Trophoblast cell (in vitro differentiated cells and primary cell): Measurements from ENCODE around the gene GPC3.

Experiments
- DNase-seq, 2 donors: peaks; one replicate each; pipeline ENCODE4 v3.0.0-alpha.2; 2016
- H2AFZ ChIP-seq: 2 replicates; pipeline ENCODE4 v1.6.1; 2013; ENCODE audit warnings: low read length, moderate library complexity, mild to moderate bottlenecking; ENCODE audit not compliant: insufficient read depth, poor library complexity
- H2AK5ac ChIP-seq: 2 replicates; pipeline ENCODE4 v1.6.1; 2013; ENCODE audit warnings: mild to moderate bottlenecking, low read length
- H2BK120ac ChIP-seq: 2 replicates; pipeline ENCODE4 v1.6.1; 2013; ENCODE audit warnings: low read length, mild to moderate bottlenecking, moderate library complexity; ENCODE audit not compliant: insufficient read depth, poor library complexity
- H2BK12ac ChIP-seq: 2 replicates; pipeline ENCODE4 v1.6.1; 2013; ENCODE audit warnings: mild to moderate bottlenecking, low read length, moderate library complexity
- H2BK5ac ChIP-seq: 2 replicates; pipeline ENCODE4 v1.6.1; 2013; ENCODE audit warnings: low read length, low read depth, moderate library complexity, mild to moderate bottlenecking; ENCODE audit not compliant: poor library complexity
- H3K14ac ChIP-seq: 2 replicates; pipeline ENCODE4 v1.6.1; 2013; ENCODE audit warnings: mild to moderate bottlenecking, low read length
- H3K18ac ChIP-seq: 2 replicates; pipeline ENCODE4 v1.6.1; 2013; ENCODE audit warnings: mild to moderate bottlenecking, low read length
- H3K23ac ChIP-seq: 2 replicates; pipeline ENCODE4 v1.6.1; 2013; ENCODE audit warnings: low read length
- H3K27ac ChIP-seq: 2 replicates; pipeline ENCODE4 v1.5.1; 2013; ENCODE audit warnings: low read depth, mild to moderate bottlenecking, inconsistent platforms, low read length, moderate library complexity
- H3K27me3 ChIP-seq: 2 replicates; pipeline ENCODE4 v1.6.1; 2013; ENCODE audit warnings: inconsistent platforms, mild to moderate bottlenecking, low read length, moderate library complexity; ENCODE audit not compliant: insufficient read depth
- H3K36me3 ChIP-seq, 2 experiments: 1 replicate in 1 of 2; 2 replicates in 1 of 2; pipeline ENCODE4 v1.6.1; 2013; ENCODE audit warnings: low read length in 2 of 2, mild to moderate bottlenecking in 2 of 2, moderate library complexity in 1 of 2; ENCODE audit not compliant: insufficient read depth in 2 of 2, control insufficient read depth in 1 of 2
- H3K4ac ChIP-seq: 2 replicates; pipeline ENCODE4 v1.6.1; 2013; ENCODE audit warnings: low read depth, mild to moderate bottlenecking, low read length, moderate library complexity
- H3K4me1 ChIP-seq, 2 experiments: 1 replicate in 1 of 2; 2 replicates in 1 of 2; pipeline ENCODE4 v1.6.1; 2013; ENCODE audit warnings: low read length in 2 of 2, mild to moderate bottlenecking in 2 of 2, moderate library complexity in 1 of 2; ENCODE audit not compliant: insufficient read depth in 2 of 2, control insufficient read depth in 1 of 2
- H3K4me2 ChIP-seq: 2 replicates; pipeline ENCODE4 v1.6.1; 2013; ENCODE audit warnings: inconsistent platforms, mild to moderate bottlenecking, low read length, moderate library complexity
- H3K4me3 ChIP-seq: 2 replicates; pipeline ENCODE4 v1.5.1; 2013; ENCODE audit warnings: mild to moderate bottlenecking, low read depth, low read length, inconsistent platforms
- H3K79me1 ChIP-seq: one replicate; pipeline ENCODE4 v1.6.1; 2013; ENCODE audit warnings: low read length
- H3K79me2 ChIP-seq: 2 replicates; pipeline ENCODE4 v1.6.1; 2013; ENCODE audit warnings: low read length, mild to moderate bottlenecking; ENCODE audit not compliant: control insufficient read depth, insufficient read depth, poor library complexity
- H3K9ac ChIP-seq: 2 replicates; pipeline ENCODE4 v1.6.1; 2013; ENCODE audit warnings: mild to moderate bottlenecking, low read length
- H3K9me3 ChIP-seq: 2 replicates; pipeline ENCODE4 v1.6.1; 2013; ENCODE audit warnings: low read depth, mild to moderate bottlenecking, control low read depth, inconsistent platforms, low read length; ENCODE audit not compliant: insufficient read depth
- H4K12ac ChIP-seq: 2 replicates; pipeline ENCODE4 v1.6.1; 2013; ENCODE audit warnings: low read depth, mild to moderate bottlenecking, low read length, moderate library complexity
- H4K8ac ChIP-seq: 2 replicates; pipeline ENCODE4 v1.6.1; 2013; ENCODE audit warnings: low read depth, mild to moderate bottlenecking, low read length, moderate library complexity
- H4K91ac ChIP-seq: one replicate; pipeline ENCODE4 v1.6.1; 2013; ENCODE audit warnings: low read depth, mild to moderate bottlenecking, low read length, moderate library complexity
- WGBS: extraction: QIAGEN DNeasy Blood & Tissue Kit; methylation state at CpG from one replicate; pipeline ENCODE4 v1.1.7; 2013; ENCODE audit warnings: missing lambda C conversion rate; ENCODE audit not compliant: insufficient read length, insufficient coverage; ENCODE audit errors: extremely low coverage; 5-methylcytosine and 5-hydroxymethylcytosine counted together

Gene GPC3

DNA sequence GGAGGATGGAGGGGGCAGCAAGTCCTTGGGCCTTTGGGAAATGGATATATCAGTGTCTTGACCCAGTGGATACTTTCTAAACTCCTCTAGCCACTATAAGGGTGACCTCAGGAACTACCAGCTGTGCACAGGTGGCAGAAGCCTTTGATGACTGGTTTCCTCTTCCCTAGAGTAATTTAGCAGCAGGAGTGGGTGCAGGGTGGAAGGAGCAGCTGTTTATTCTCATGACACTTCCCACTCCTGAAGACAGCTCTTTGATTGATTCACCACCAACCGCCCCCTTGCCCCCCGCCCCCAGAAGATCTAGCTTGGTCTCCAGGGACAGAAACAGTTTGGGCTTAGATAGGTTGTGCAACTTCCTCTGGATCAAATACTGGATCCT lies 63.0 kb downstream of the GPC3 start:
- no peak overlapping the region for H3K9ac ChIP-seq
- no CpG with 5 or more reads among the region's 2 CpGs for WGBS
- H3K4ac ChIP-seq, result no peak overlapping the region
- no peak overlapping the region for H4K12ac ChIP-seq
- no peaks in the 10 kb centered on the region for H3K79me2 ChIP-seq
- H3K4me1 ChIP-seq, result peaks cover 4 to 7% of the 10 kb centered on the region in 2 experiments
- H3K4me3 ChIP-seq, result no peak overlapping the region
- H4K91ac ChIP-seq, result no peak overlapping the region
- H3K14ac ChIP-seq, result no peak overlapping the region
- H3K23ac ChIP-seq, result no peak overlapping the region
- H3K27me3 ChIP-seq, result no peaks in the 10 kb centered on the region
- H2AK5ac ChIP-seq, result no peak overlapping the region
- H4K8ac ChIP-seq, result no peak overlapping the region
- no peak overlapping the region for H2BK120ac ChIP-seq
- H2BK12ac ChIP-seq, result no peak overlapping the region
- no peak overlapping the region for H3K18ac ChIP-seq
- no peak overlapping the region for H2BK5ac ChIP-seq
- H3K9me3 ChIP-seq, result no peaks in the 10 kb centered on the region
- no peak overlapping the region for H2AFZ ChIP-seq
- no peak overlapping the region for H3K27ac ChIP-seq
- no peak for DNase-seq
- no peak overlapping the region for H3K4me2 ChIP-seq
- H3K36me3 ChIP-seq, result no peaks in the 10 kb centered on the region
- H3K79me1 ChIP-seq, result peaks cover 3% of the 10 kb centered on the region

- Histone ChIP-seq H3K14ac (no peak overlapping the region), H3K4me3 (no peak overlapping the region), H4K91ac (no peak overlapping the region), H4K8ac (no peak overlapping the region), H3K23ac (no peak overlapping the region), H3K9me3 (no peaks in the 10 kb centered on the region), H3K36me3 (no peaks in the 10 kb centered on the region), H3K27me3 (no peaks in the 10 kb centered on the region), H2AFZ (no peak overlapping the region), H3K79me1 (peaks cover 3% of the 10 kb centered on the region), H4K12ac (no peak overlapping the region), H3K4me2 (no peak overlapping the region), H2BK5ac (no peak overlapping the region), H3K18ac (no peak overlapping the region), H3K27ac (no peak overlapping the region), H2AK5ac (no peak overlapping the region), H3K9ac (no peak overlapping the region), H3K79me2 (no peaks in the 10 kb centered on the region), H2BK12ac (no peak overlapping the region), H3K4ac (no peak overlapping the region), H3K4me1 (peaks cover 4 to 7% of the 10 kb centered on the region in 2 experiments), H2BK120ac (no peak overlapping the region)
- no CpG with 5 or more reads among the region's 7 CpGs for WGBS
- DNase-seq, result peak; percentile 24 to 58
These were observed 63.5 kb downstream of the GPC3 start for GRCh38 chrX:133921764-133922389.

DNA sequence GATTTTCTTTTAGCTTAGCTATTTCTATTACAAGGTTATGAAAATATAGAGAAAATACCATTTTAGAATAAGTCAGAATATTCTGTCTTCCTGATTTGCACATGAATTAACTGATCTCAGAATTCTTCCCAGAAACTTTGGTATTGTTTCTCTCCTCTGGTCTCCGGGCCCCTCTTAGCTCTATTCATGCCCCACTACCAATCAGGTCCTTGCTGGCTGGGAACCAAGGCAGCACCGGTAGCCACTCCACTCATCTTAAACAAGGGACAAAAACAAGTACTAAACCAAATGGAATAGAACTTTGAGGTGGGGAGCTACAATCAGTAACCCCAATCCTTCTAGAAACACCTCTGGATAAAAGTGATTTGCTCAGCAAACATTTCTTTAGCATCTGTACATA lies 64.3 kb downstream of the GPC3 start:
- Histone ChIP-seq H4K12ac (no peak overlapping the region), H2AK5ac (no peak overlapping the region), H3K27ac (no peak overlapping the region), H3K18ac (no peak overlapping the region), H3K4me1 (peaks cover 4 to 7% of the 10 kb centered on the region in 2 experiments), H3K36me3 (no peaks in the 10 kb centered on the region), H3K4me2 (no peak overlapping the region), H3K9ac (no peak overlapping the region), H3K27me3 (no peaks in the 10 kb centered on the region), H2BK12ac (no peak overlapping the region), H4K91ac (no peak overlapping the region), H3K79me1 (peaks cover 3% of the 10 kb centered on the region), H2BK120ac (no peak overlapping the region), H3K23ac (no peak overlapping the region), H3K9me3 (no peaks in the 10 kb centered on the region), H2AFZ (no peak overlapping the region), H3K14ac (no peak overlapping the region), H3K79me2 (no peaks in the 10 kb centered on the region), H3K4ac (no peak overlapping the region), H3K4me3 (no peak overlapping the region), H4K8ac (no peak overlapping the region), H2BK5ac (no peak overlapping the region)
- no CpG with 5 or more reads among the region's 2 CpGs for WGBS
- DNase-seq, result no peak

GRCh38 chrX:133918361-133918771 lies 67.0 kb downstream of the GPC3 start:
- Histone ChIP-seq H3K27me3 (no peaks in the 10 kb centered on the region), H4K8ac (no peak overlapping the region), H2AK5ac (no peak overlapping the region), H3K9ac (no peak overlapping the region), H3K23ac (no peak overlapping the region), H3K79me2 (no peaks in the 10 kb centered on the region), H3K4me3 (no peak overlapping the region), H3K4me2 (no peak overlapping the region), H4K91ac (no peak overlapping the region), H3K79me1 (peaks cover 3% of the 10 kb centered on the region), H3K4ac (no peak overlapping the region), H3K36me3 (no peaks in the 10 kb centered on the region), H3K18ac (no peak overlapping the region), H2AFZ (no peak overlapping the region), H3K14ac (no peak overlapping the region), H3K9me3 (no peaks in the 10 kb centered on the region), H3K27ac (no peak overlapping the region), H2BK120ac (no peak overlapping the region), H2BK12ac (no peak overlapping the region), H4K12ac (no peak overlapping the region), H2BK5ac (no peak overlapping the region), H3K4me1 (peaks cover 4 to 5% of the 10 kb centered on the region in 2 experiments)
- no peak for DNase-seq
- WGBS, result no CpG with 5 or more reads among the region's 3 CpGs
